Astrocyte (in vitro differentiated cells and primary cell): ENCODE results near the gene TGFB1I1. TPM values are rescaled to one million over a fixed set of nuclear protein-coding genes. Genes with fewer than 3 reads are reported as not detected.
A peak's percentile ranks its signal among the peaks of the same experiment; 100 is the strongest.

Experiments
- DNase-seq: peaks from one replicate; pipeline ENCODE4 v3.0.0-alpha.2; 2010; ENCODE audit warnings: low read depth
- FAIRE-seq: peaks from 2 replicates; lab custom pipeline; 2011; peaks lifted over from hg19 to GRCh38; lab: Jason Lieb, UNC
- H2AFZ ChIP-seq: 2 replicates; pipeline ENCODE4 v1.6.0; 2012; ENCODE audit warnings: low read depth, low read length, inconsistent platforms
- H3K27ac ChIP-seq: 2 replicates; pipeline ENCODE4 v1.5.1; 2011; ENCODE audit warnings: low read depth, low read length, inconsistent platforms
- H3K27me3 ChIP-seq: 2 replicates; pipeline ENCODE4 v1.6.0; 2011; ENCODE audit warnings: low read length, inconsistent platforms; ENCODE audit not compliant: insufficient read depth
- H3K36me3 ChIP-seq: 2 replicates; pipeline ENCODE4 v1.5.1; 2011; ENCODE audit warnings: low read length, inconsistent platforms; ENCODE audit not compliant: insufficient read depth
- H3K4me1 ChIP-seq: 2 replicates; pipeline ENCODE4 v1.5.1; 2011; ENCODE audit warnings: low read length, inconsistent platforms; ENCODE audit not compliant: insufficient read depth
- H3K4me2 ChIP-seq: 2 replicates; pipeline ENCODE4 v1.6.0; 2012; ENCODE audit warnings: low read length, inconsistent platforms
- H3K4me3 ChIP-seq: 2 replicates; pipeline ENCODE4 v1.5.1; 2011; ENCODE audit warnings: low read depth, mild to moderate bottlenecking, low read length, inconsistent platforms; ENCODE audit not compliant: insufficient read depth
- H3K79me2 ChIP-seq: 2 replicates; pipeline ENCODE4 v1.6.0; 2012; ENCODE audit warnings: mild to moderate bottlenecking, low read length, inconsistent platforms; ENCODE audit not compliant: insufficient read depth
- H3K9ac ChIP-seq: 2 replicates; pipeline ENCODE4 v1.6.0; 2012; ENCODE audit warnings: mild to moderate bottlenecking, low read length, inconsistent platforms
- H3K9me3 ChIP-seq: 2 replicates; pipeline ENCODE4 v1.5.1; 2012; ENCODE audit warnings: low read depth, mild to moderate bottlenecking, low read length, inconsistent platforms; ENCODE audit not compliant: insufficient read depth
- H4K20me1 ChIP-seq: 2 replicates; pipeline ENCODE4 v1.6.0; 2012; ENCODE audit warnings: low read length, inconsistent platforms; ENCODE audit not compliant: insufficient read depth
- H3K27ac Mint-ChIP-seq: one replicate; pipeline ENCODE4 v1.8.0; 2021; ENCODE audit warnings: mild to moderate bottlenecking, mixed read lengths; ENCODE audit not compliant: unreplicated experiment
- H3K27me3 Mint-ChIP-seq: one replicate; pipeline ENCODE4 v1.8.0; 2021; ENCODE audit warnings: low read depth, mixed read lengths; ENCODE audit not compliant: unreplicated experiment
- H3K36me3 Mint-ChIP-seq: one replicate; pipeline ENCODE4 v1.8.0; 2021; ENCODE audit warnings: low read depth, mixed read lengths; ENCODE audit not compliant: unreplicated experiment
- H3K4me1 Mint-ChIP-seq: one replicate; pipeline ENCODE4 v1.8.0; 2021; ENCODE audit warnings: low read depth, mixed read lengths; ENCODE audit not compliant: unreplicated experiment
- H3K4me3 Mint-ChIP-seq: one replicate; pipeline ENCODE4 v1.8.0; 2021; ENCODE audit warnings: mild to moderate bottlenecking, moderate library complexity, mixed read lengths; ENCODE audit not compliant: unreplicated experiment
- H3K9me3 Mint-ChIP-seq: one replicate; pipeline ENCODE4 v1.8.0; 2021; ENCODE audit warnings: mild to moderate bottlenecking, mixed read lengths; ENCODE audit not compliant: unreplicated experiment
- CTCF ChIP-seq: IDR thresholded peaks from 2 replicates; pipeline ENCODE4 v1.5.1; 2011; ENCODE audit warnings: low read depth, mild to moderate bottlenecking, inconsistent platforms, low read length, moderate library complexity; ENCODE audit not compliant: insufficient read depth
- EZH2 ChIP-seq: IDR thresholded peaks from 2 replicates; pipeline ENCODE4 v1.6.1; 2012; ENCODE audit warnings: mild to moderate bottlenecking, low read length, inconsistent platforms; ENCODE audit not compliant: insufficient read depth
- total RNA-seq: library from RNA; stranded (reverse); gene quantifications from 2 replicates; pipeline ENCODE4 v1.2.1, GENCODE V29; 2021

TGFB1I1 gene
- total RNA-seq, 1 donor from 2014 or later: 124 TPM

- Mint-ChIP-seq H3K4me1 (peaks cover 22% of the 10 kb centered on the region), H3K9me3 (no peaks in the 10 kb centered on the region), H3K4me3 (peak overlapping the region; percentile 93), H3K27ac (peak overlapping the region; percentile 94), H3K27me3 (no peaks in the 10 kb centered on the region), H3K36me3 (peaks cover 28% of the 10 kb centered on the region)
- Histone ChIP-seq H3K9me3 (peaks cover 4% of the 10 kb centered on the region), H3K79me2 (peaks cover 55% of the 10 kb centered on the region), H3K4me2 (peak overlapping the region; percentile 89), H3K4me1 (peaks cover 38% of the 10 kb centered on the region), H2AFZ (peak overlapping the region; percentile 65), H3K27ac (peak overlapping the region; percentile 80), H3K36me3 (peaks cover 16% of the 10 kb centered on the region), H3K27me3 (no peaks in the 10 kb centered on the region), H3K4me3 (peak overlapping the region; percentile 95), H3K9ac (peak overlapping the region; percentile 95), H4K20me1 (peaks cover 50% of the 10 kb centered on the region)
- TF ChIP-seq EZH2: no peak
- peak; percentile 55 for TF ChIP-seq CTCF
- DNase-seq (peak; percentile 85), FAIRE-seq (peak; percentile 93)
Measured at GRCh38 chr16:31472709-31473203, 804 bp downstream of the TGFB1I1 start.

GRCh38 chr16:31473264-31473984 lies 1.5 kb downstream of the TGFB1I1 start:
- Histone ChIP-seq H3K4me1 (peaks cover 38% of the 10 kb centered on the region), H3K4me3 (peak overlapping the region; percentile 95), H3K9ac (peak overlapping the region; percentile 17), H3K27me3 (no peaks in the 10 kb centered on the region), H3K9me3 (peaks cover 4% of the 10 kb centered on the region), H3K27ac (peak overlapping the region; percentile 20), H3K4me2 (peak overlapping the region; percentile 89), H3K79me2 (peaks cover 55% of the 10 kb centered on the region), H2AFZ (no peak overlapping the region), H4K20me1 (peaks cover 57% of the 10 kb centered on the region), H3K36me3 (peaks cover 22% of the 10 kb centered on the region)
- Mint-ChIP-seq H3K27me3 (no peaks in the 10 kb centered on the region), H3K4me1 (peaks cover 26% of the 10 kb centered on the region), H3K36me3 (peaks cover 32% of the 10 kb centered on the region), H3K27ac (no peak overlapping the region), H3K4me3 (peak overlapping the region; percentile 93), H3K9me3 (no peaks in the 10 kb centered on the region)
- DNase-seq (no peak), FAIRE-seq (no peak)
- TF ChIP-seq CTCF (no peak), EZH2 (no peak)
